HepG2 (cell line): ENCODE results near the gene SNED1.

Experiments
- POLR2A ChIP-seq, 2 experiments: IDR thresholded peaks; 2 replicates each; pipeline ENCODE4 v1.6.1; 2011; ENCODE audit warnings: low read depth in 2 of 2, low read length in 2 of 2, mild to moderate bottlenecking in 1 of 2, moderate library complexity in 1 of 2; ENCODE audit not compliant: insufficient read depth in 1 of 2
- POLR2AphosphoS5 ChIP-seq: IDR thresholded peaks from 2 replicates; pipeline ENCODE4 v1.6.1; 2012; ENCODE audit warnings: low read depth, low read length
- ZKSCAN1 ChIP-seq: fragments of 150-350 bp; IDR thresholded peaks from 2 replicates; pipeline ENCODE4 v1.6.1; 2014; ENCODE audit warnings: low read length
- ZNF570 ChIP-seq: sonication (generic); formaldehyde crosslinking; IDR thresholded peaks from 2 replicates; pipeline ENCODE4 v1.4.0; 2020; ENCODE audit warnings: mild to moderate bottlenecking, missing genetic modification reagents, borderline replicate concordance
- TF ChIP-seq, protein P1 (sequence below): sonication (generic); formaldehyde crosslinking; IDR thresholded peaks from 2 replicates; pipeline ENCODE4 v1.4.0; 2020; ENCODE audit warnings: missing genetic modification reagents
- TF ChIP-seq, protein P2 (sequence below): sonication (generic); formaldehyde crosslinking; IDR thresholded peaks from 2 replicates; pipeline ENCODE4 v1.5.0; 2020; ENCODE audit warnings: mild to moderate bottlenecking, missing genetic modification reagents, moderate library complexity

DNA sequence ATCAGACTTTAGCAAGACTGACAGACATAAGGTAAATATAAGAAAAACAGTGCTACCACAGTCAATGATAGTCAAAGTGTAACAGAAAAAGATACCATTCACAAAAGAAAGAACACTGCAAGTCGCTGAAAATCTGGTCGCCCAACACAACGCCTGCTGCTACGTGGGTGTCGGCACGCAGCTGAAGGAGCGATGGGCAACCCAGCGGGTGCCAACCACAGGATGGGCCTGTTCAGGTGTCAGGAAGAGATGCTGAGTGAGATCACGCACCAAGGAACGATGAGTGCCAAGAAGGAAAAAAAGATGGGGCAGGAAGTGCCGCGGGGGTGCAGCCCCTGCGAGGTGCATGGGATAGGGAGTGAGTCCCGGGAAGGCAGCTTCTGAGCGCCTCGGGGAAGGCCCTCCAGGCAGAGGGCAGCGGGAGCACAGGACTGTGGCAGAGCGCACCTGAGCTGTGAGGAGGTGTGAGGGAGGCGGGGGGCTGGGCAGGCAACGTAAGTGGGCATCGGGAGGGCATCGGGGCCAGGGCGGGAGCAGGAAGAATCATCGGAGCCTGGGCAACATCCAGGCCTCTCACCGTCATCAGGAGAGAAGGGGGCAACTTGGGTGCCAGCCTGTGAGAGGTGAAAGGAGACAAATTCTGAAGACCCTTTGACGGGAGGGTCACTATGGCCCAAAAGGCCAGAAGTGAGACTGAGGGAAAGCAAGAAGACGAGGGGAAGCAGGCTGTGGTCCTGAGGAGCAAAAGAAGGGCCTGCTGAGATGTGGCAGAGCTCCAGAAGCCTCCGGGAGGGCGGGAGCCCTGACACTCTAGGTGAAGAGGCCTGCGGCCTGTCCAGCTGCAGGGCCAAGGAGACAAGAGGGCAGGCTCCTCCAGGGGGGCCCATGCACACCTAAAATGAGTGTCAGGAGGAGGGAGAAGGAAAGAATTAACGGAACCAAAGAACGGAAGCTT lies 118.5 kb downstream of the SNED1 start:
- TF ChIP-seq POLR2A (IDR thresholded peaks at IDR 0.05; ENCODE audit: insufficient read depth in 1 of 2, low read depth in 2 of 2, low read length in 2 of 2) (no peak), ZKSCAN1 (no peak), ZNF570 (CRISPR knock-in tag) (no peak), POLR2AphosphoS5 (no peak)
- TF ChIP-seq, protein P1, sequence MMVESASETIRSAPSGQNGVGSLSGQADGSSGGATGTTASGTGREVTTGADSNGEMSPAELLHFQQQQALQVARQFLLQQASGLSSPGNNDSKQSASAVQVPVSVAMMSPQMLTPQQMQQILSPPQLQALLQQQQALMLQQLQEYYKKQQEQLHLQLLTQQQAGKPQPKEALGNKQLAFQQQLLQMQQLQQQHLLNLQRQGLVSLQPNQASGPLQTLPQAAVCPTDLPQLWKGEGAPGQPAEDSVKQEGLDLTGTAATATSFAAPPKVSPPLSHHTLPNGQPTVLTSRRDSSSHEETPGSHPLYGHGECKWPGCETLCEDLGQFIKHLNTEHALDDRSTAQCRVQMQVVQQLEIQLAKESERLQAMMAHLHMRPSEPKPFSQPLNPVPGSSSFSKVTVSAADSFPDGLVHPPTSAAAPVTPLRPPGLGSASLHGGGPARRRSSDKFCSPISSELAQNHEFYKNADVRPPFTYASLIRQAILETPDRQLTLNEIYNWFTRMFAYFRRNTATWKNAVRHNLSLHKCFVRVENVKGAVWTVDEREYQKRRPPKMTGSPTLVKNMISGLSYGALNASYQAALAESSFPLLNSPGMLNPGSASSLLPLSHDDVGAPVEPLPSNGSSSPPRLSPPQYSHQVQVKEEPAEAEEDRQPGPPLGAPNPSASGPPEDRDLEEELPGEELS (CRISPR knock-in tag) = no peak
- TF ChIP-seq, protein P2, sequence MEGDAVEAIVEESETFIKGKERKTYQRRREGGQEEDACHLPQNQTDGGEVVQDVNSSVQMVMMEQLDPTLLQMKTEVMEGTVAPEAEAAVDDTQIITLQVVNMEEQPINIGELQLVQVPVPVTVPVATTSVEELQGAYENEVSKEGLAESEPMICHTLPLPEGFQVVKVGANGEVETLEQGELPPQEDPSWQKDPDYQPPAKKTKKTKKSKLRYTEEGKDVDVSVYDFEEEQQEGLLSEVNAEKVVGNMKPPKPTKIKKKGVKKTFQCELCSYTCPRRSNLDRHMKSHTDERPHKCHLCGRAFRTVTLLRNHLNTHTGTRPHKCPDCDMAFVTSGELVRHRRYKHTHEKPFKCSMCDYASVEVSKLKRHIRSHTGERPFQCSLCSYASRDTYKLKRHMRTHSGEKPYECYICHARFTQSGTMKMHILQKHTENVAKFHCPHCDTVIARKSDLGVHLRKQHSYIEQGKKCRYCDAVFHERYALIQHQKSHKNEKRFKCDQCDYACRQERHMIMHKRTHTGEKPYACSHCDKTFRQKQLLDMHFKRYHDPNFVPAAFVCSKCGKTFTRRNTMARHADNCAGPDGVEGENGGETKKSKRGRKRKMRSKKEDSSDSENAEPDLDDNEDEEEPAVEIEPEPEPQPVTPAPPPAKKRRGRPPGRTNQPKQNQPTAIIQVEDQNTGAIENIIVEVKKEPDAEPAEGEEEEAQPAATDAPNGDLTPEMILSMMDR (CRISPR knock-in tag) = no peak
